GM12878 (cell line): Measurements from ENCODE around the gene FASTKD2. TPM values are rescaled to one million over a fixed set of nuclear protein-coding genes. Genes with fewer than 3 reads are reported as not detected.

Source experiments
- ASH2L ChIP-seq: fragments of 300-600, 200-600 bp; sonication (generic); IDR thresholded peaks from 2 replicates; pipeline ENCODE4 v1.6.1; 2017; ENCODE audit warnings: low read depth, mild to moderate bottlenecking, borderline replicate concordance
- BACH1 ChIP-seq: fragments of 450-650 bp; IDR thresholded peaks from 2 replicates; pipeline ENCODE4 v1.6.1; 2017; ENCODE audit warnings: mild to moderate bottlenecking, borderline replicate concordance
- BMI1 ChIP-seq: fragments of 450-650 bp; IDR thresholded peaks from 2 replicates; pipeline ENCODE4 v1.6.1; 2016; ENCODE audit warnings: mild to moderate bottlenecking, moderate library complexity, borderline replicate concordance
- EED ChIP-seq: sonication (generic); IDR thresholded peaks from 2 replicates; pipeline ENCODE4 v1.6.1; 2016; ENCODE audit warnings: antibody characterized with exemption, low read depth
- EGR1 ChIP-seq, 2 experiments: IDR thresholded peaks; 1 replicate in 1 of 2; 2 replicates in 1 of 2; pipeline ENCODE4 v1.6.1; 2011 to 2012; ENCODE audit warnings: low read depth in 2 of 2, low read length in 2 of 2, borderline replicate concordance in 1 of 2, mild to moderate bottlenecking in 1 of 2, moderate library complexity in 1 of 2
- HSF1 ChIP-seq: fragments of 150-350 bp; IDR thresholded peaks from 2 replicates; pipeline ENCODE4 v1.6.1; 2014; ENCODE audit warnings: mild to moderate bottlenecking, low read depth, low read length
- NFIC ChIP-seq: IDR thresholded peaks from 2 replicates; pipeline ENCODE4 v1.6.1; 2012; ENCODE audit warnings: low read depth, mild to moderate bottlenecking, inconsistent platforms, low read length, moderate library complexity
- PAX5 ChIP-seq: IDR thresholded peaks from 2 replicates; pipeline ENCODE4 v1.6.1; 2011; ENCODE audit warnings: low read depth, low read length, borderline replicate concordance
- RELA ChIP-seq: fragments of 450-650 bp; IDR thresholded peaks from 2 replicates; pipeline ENCODE4 v1.8.0; 2014; ENCODE audit warnings: borderline replicate concordance; ENCODE audit not compliant: partially characterized antibody
- SMAD1 ChIP-seq: fragments of 450-650 bp; IDR thresholded peaks from 2 replicates; pipeline ENCODE4 v1.6.1; 2018; ENCODE audit warnings: mild to moderate bottlenecking, low read depth; ENCODE audit not compliant: partially characterized antibody
- SMC3 ChIP-seq: IDR thresholded peaks from 2 replicates; pipeline ENCODE4 v1.6.1; 2011; ENCODE audit warnings: low read length, improper control_type of control experiment, borderline replicate concordance
- SREBF1 ChIP-seq: IDR thresholded peaks from 2 replicates; pipeline ENCODE4 v1.6.1; 2012; ENCODE audit warnings: mild to moderate bottlenecking, low read length
- ZNF207 ChIP-seq: fragments of 450-650 bp; IDR thresholded peaks from 2 replicates; pipeline ENCODE4 v1.6.1; 2014; ENCODE audit warnings: antibody characterized with exemption, mild to moderate bottlenecking, borderline replicate concordance
- polyA plus RNA-seq, 11 experiments: library from polyadenylated mRNA; depleted of rRNA in 4 of 11; unstranded in 6 of 11; stranded (reverse) in 5 of 11; fragments of >200 nt; fragmentation: Nextera tagmentation in 4 of 11; fragmentation: Illumina TruSeq in 1 of 11; extraction: Ambion mirVana in 4 of 11; extraction: Trizol in 1 of 11; gene quantifications; 1 replicate in 1 of 11; 2 replicates in 10 of 11; pipeline versions ENCODE4 v1.2.1 to v1.2.3, GENCODE V29; 2011 to 2016; ENCODE audit warnings: inconsistent platforms in 2 of 11, missing spikeins in 2 of 11, low read depth in 1 of 11
- total RNA-seq, 4 experiments: library from RNA; depleted of rRNA in 3 of 4; stranded (reverse); fragments of >200 nt in 3 of 4; fragmentation: Illumina TruSeq in 1 of 4; extraction: Trizol in 1 of 4; gene quantifications; 2 replicates each; pipeline versions ENCODE4 v1.2.1 to v1.2.3, GENCODE V29; 2013 to 2021

The FASTKD2 gene
- total and polyA plus RNA-seq, 10 of the 15 experiments (the other 5 are each of a cell fraction or from before 2014, with no cell fraction given) = 32.1 to 115 (median 52.3) TPM

- TF ChIP-seq BMI1 (no peak), BACH1 (no peak), RELA (no peak), NFIC (no peak), EGR1 (IDR thresholded peaks at IDR 0.05; ENCODE audit: borderline replicate concordance in 1 of 2, low read depth in 2 of 2, low read length in 2 of 2) (no peak), PAX5 (peak; percentile 97), HSF1 (no peak), SMC3 (no peak), ASH2L (no peak), SMAD1 (no peak), SREBF1 (no peak), EED (no peak), ZNF207 (no peak)
Measured at GRCh38 chr2:206764673-206765241, 649 bp upstream of the FASTKD2 start (continued).
